C4-2B (cell line): Measurements from ENCODE around the gene FBXL13.

ENCODE experiments used
- CTCF ChIP-seq: fragments of 450-650 bp; conservative IDR thresholded peaks from 2 replicates; pipeline ENCODE4 v1.5.1; 2017; ENCODE audit warnings: mild to moderate bottlenecking
- ZFX ChIP-seq: fragments of 450-650 bp; IDR thresholded peaks from 2 replicates; pipeline ENCODE4 v1.6.1; 2017

DNA sequence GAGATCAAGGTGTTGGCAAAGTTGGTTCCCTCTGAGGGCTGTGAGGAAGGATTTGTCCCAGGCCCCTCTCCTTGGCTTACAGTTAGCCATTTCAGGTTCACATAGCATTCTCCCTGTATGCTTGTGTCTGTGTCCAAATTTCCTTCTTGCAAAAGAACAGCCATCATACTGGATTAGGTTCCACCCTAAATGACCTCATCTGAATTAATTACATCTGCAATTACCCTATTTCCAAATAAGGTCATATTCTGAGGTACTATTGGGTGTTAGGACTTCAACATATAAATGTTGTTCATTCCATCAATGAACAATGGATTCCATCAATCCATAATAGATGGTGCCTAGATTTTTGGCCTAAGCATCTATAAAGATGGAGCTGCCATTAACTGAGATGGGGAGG is 178.0 kb downstream of the FBXL13 start:
- TF ChIP-seq CTCF (no peak), ZFX (no peak)
